Cardiac fibroblast (primary cell): ENCODE results near the gene LRRC1.

Experiments
- DNase-seq, 2 donors: peaks; one replicate each; pipeline versions ENCODE4 v3.0.0 to v3.0.0-alpha.2; 2010; ENCODE audit warnings: low read depth in 2 of 2
- H3K4me3 ChIP-seq, 2 donors: replicated peaks in 1 of 2; 1 replicate in 1 of 2; 2 replicates in 1 of 2; pipeline ENCODE4 v1.5.1; 2011; ENCODE audit warnings: low read depth in 2 of 2, low read length in 2 of 2, mild to moderate bottlenecking in 2 of 2, moderate library complexity in 1 of 2
- TF ChIP-seq, protein P1 (sequence below): IDR thresholded peaks from one replicate; pipeline ENCODE4 v1.5.1; 2011; ENCODE audit warnings: low read depth, mild to moderate bottlenecking, low read length, inconsistent platforms

LRRC1 gene

GRCh38 chr6:53822401-53823125 lies 27.8 kb downstream of the LRRC1 start:
- H3K4me3 ChIP-seq = no peak overlapping the region
- DNase-seq = no peak
- TF ChIP-seq, protein P1, sequence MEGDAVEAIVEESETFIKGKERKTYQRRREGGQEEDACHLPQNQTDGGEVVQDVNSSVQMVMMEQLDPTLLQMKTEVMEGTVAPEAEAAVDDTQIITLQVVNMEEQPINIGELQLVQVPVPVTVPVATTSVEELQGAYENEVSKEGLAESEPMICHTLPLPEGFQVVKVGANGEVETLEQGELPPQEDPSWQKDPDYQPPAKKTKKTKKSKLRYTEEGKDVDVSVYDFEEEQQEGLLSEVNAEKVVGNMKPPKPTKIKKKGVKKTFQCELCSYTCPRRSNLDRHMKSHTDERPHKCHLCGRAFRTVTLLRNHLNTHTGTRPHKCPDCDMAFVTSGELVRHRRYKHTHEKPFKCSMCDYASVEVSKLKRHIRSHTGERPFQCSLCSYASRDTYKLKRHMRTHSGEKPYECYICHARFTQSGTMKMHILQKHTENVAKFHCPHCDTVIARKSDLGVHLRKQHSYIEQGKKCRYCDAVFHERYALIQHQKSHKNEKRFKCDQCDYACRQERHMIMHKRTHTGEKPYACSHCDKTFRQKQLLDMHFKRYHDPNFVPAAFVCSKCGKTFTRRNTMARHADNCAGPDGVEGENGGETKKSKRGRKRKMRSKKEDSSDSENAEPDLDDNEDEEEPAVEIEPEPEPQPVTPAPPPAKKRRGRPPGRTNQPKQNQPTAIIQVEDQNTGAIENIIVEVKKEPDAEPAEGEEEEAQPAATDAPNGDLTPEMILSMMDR = no peak

DNA sequence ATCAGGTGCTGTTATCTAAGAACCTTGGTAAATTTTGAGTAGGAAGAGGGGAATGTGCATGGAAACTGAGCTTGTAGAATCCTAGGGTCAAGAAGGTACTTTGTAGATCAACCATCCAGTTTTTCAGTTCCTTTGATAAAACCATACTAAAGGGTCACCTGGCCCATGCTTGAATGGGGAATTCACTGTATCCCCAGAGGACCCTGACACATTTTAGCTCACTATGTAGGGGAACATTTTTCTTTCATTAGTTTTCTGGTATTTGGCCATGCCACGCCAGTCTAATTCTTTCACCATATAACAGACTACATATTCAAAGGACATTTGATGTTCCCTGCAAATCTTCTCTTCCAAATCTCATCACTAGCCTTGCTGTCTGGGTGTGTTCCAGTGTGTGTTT lies 29.9 kb downstream of the LRRC1 start:
- DNase-seq = peak in 1 of 2 donors; percentile 54
- no peak overlapping the region for H3K4me3 ChIP-seq
- TF ChIP-seq, protein P1 = no peak

GRCh38 chr6:53825532-53826321 lies 30.9 kb downstream of the LRRC1 start:
- no peak overlapping the region for H3K4me3 ChIP-seq
- TF ChIP-seq, protein P1 = no peak
- DNase-seq = no peak

DNA sequence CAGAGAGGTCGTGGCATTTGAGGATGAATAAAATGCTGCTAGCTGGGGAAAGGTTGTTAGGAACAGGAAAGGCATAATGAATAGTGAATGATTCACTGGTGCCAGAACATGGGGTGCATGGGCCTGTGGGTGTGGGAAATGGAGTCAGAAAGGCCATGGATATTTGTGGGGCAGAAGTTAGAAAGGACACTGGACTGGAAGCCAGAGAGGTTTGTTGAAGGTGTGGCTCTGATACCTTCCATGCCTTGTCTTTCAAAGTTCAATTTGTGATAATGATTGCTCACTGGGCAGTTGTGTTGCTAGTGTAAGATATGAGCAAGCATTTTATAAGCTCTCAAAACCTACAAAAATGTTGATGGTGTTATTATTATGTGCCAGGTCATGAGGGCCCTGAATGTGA lies 32.7 kb downstream of the LRRC1 start:
- TF ChIP-seq, protein P1 = no peak
- H3K4me3 ChIP-seq = no peak overlapping the region
- DNase-seq = no peak

- DNase-seq = no peak
- TF ChIP-seq, protein P1 = no peak
- H3K4me3 ChIP-seq = no peak overlapping the region
These were observed 33.4 kb downstream of the LRRC1 start for GRCh38 chr6:53828215-53828614.

DNA sequence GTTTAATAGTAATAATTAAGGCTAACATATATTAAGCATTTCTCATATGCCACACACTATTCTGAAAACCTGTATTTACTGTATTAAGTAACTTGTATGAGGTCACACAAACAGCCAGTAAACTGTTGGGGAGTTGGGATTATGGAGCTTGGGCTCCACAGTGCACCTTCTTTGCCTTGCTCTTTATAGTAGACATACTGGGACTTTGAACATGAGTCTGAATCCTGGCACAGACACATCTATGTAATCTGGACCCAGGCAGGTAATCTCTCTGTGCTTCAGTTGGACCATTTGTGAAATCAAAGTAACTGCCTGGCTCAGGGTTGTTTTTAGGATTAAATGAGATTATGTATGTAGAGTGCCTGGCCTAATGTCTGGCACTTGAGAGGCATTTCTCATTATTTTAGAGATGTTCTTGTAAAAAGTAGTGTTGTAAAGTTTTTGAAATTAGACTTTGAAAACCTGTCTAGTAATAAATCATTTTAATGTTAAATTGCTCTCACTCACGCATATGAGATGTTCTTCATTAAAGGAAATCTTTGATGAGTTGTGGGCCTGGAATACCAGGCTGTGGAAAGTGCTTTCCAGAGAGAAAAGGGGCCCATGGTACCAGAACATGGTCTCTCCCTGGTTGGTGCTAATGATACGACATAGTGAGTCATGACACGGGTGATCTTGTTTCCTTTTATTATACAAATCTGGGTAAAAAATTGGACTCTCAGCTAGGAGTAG lies 34.3 kb downstream of the LRRC1 start:
- TF ChIP-seq, protein P1 = no peak
- DNase-seq = no peak
- no peak overlapping the region for H3K4me3 ChIP-seq
